ENCODE data around the gene RACK1.
"Not testable (repeated sequence)": the region's sequence is repeated elsewhere in the genome, so short reads cannot be mapped to it uniquely, and the experiment has no call there.

RACK1 gene

GRCh38 chr5:181219262-181220177 is 24.2 kb downstream of the RACK1 start:
- H3K27me3 ChIP-seq (ENCODE audit: insufficient read depth, low read length) = peaks cover 21% of the 10 kb centered on the region
- no peaks in the 10 kb centered on the region for H3K9me3 ChIP-seq (ENCODE audit: insufficient read depth, low read depth, low read length)
- no peak overlapping the region for H3K9ac ChIP-seq (ENCODE audit: low read depth, low read length)
- H3K4me3 ChIP-seq (ENCODE audit: low read length) = no peak overlapping the region; the same call in 1 of the 2 replicates
- no peaks in the 10 kb centered on the region for H3K36me3 ChIP-seq (ENCODE audit: insufficient read depth, low read length)
- no peaks in the 10 kb centered on the region; the same call in 1 of the 2 replicates for H3K4me1 ChIP-seq (ENCODE audit: insufficient read depth, low read length)
- 94% methylated on average over 49 of the region's 49 CpGs for WGBS
- no peak overlapping the region for H3K27ac ChIP-seq (ENCODE audit: low read depth, low read length)

- Histone ChIP-seq H3K27me3 (ENCODE audit: insufficient read depth, low read length) (peaks cover 21% of the 10 kb centered on the region), H3K9ac (ENCODE audit: low read depth, low read length) (no peak overlapping the region), H3K36me3 (ENCODE audit: insufficient read depth, low read length) (no peaks in the 10 kb centered on the region), H3K4me3 (ENCODE audit: low read length) (peak overlapping the region; percentile 73), H3K4me1 (ENCODE audit: insufficient read depth, low read length) (no peaks in the 10 kb centered on the region), H3K9me3 (ENCODE audit: insufficient read depth, low read depth, low read length) (no peaks in the 10 kb centered on the region), H3K27ac (ENCODE audit: low read depth, low read length) (no peak overlapping the region)
- 56% methylated on average over 9 of the region's 10 CpGs for WGBS
Observed at GRCh38 chr5:181218795-181219124, 24.9 kb downstream of the RACK1 start.

- Histone ChIP-seq H3K9me3 (ENCODE audit: insufficient read depth, low read depth, low read length) (no peaks in the 10 kb centered on the region), H3K27ac (ENCODE audit: low read depth, low read length) (no peak overlapping the region), H3K9ac (ENCODE audit: low read depth, low read length) (no peak overlapping the region), H3K4me1 (ENCODE audit: insufficient read depth, low read length) (no peaks in the 10 kb centered on the region), H3K27me3 (ENCODE audit: insufficient read depth, low read length) (peaks cover 30% of the 10 kb centered on the region), H3K4me3 (ENCODE audit: low read length) (peak overlapping the region; percentile 73), H3K36me3 (ENCODE audit: insufficient read depth, low read length) (no peaks in the 10 kb centered on the region)
- 6% methylated on average over 13 of the region's 13 CpGs for WGBS
Observed at GRCh38 chr5:181217803-181218062, 26.0 kb downstream of the RACK1 start.

- Histone ChIP-seq H3K27me3 (ENCODE audit: insufficient read depth, low read length) (peaks cover 31% of the 10 kb centered on the region), H3K27ac (ENCODE audit: low read depth, low read length) (no peak overlapping the region), H3K36me3 (ENCODE audit: insufficient read depth, low read length) (no peaks in the 10 kb centered on the region), H3K9ac (ENCODE audit: low read depth, low read length) (no peak overlapping the region), H3K9me3 (ENCODE audit: insufficient read depth, low read depth, low read length) (no peaks in the 10 kb centered on the region), H3K4me3 (ENCODE audit: low read length) (peak overlapping the region; percentile 73), H3K4me1 (ENCODE audit: insufficient read depth, low read length) (no peaks in the 10 kb centered on the region)
- 1% methylated on average over 46 of the region's 46 CpGs for WGBS
Observed at GRCh38 chr5:181217111-181217802, 26.4 kb downstream of the RACK1 start.

- Histone ChIP-seq H3K27ac (ENCODE audit: low read depth, low read length) (no peak overlapping the region), H3K4me3 (ENCODE audit: low read length) (peak overlapping the region; percentile 52), H3K9ac (ENCODE audit: low read depth, low read length) (no peak overlapping the region), H3K27me3 (ENCODE audit: insufficient read depth, low read length) (peaks cover 34% of the 10 kb centered on the region), H3K9me3 (ENCODE audit: insufficient read depth, low read depth, low read length) (no peaks in the 10 kb centered on the region), H3K4me1 (ENCODE audit: insufficient read depth, low read length) (no peaks in the 10 kb centered on the region), H3K36me3 (ENCODE audit: insufficient read depth, low read length) (no peaks in the 10 kb centered on the region)
- 58% methylated on average over 44 of the region's 44 CpGs for WGBS
Observed at GRCh38 chr5:181215997-181216989, 27.4 kb downstream of the RACK1 start.

GRCh38 chr5:181214249-181214648 is 29.5 kb downstream of the RACK1 start:
- H3K36me3 ChIP-seq (ENCODE audit: insufficient read depth, low read length); H3K4me1 ChIP-seq (ENCODE audit: insufficient read depth, low read length); H3K9me3 ChIP-seq (ENCODE audit: insufficient read depth, low read depth, low read length); H3K4me3 ChIP-seq (ENCODE audit: low read length); H3K9ac ChIP-seq (ENCODE audit: low read depth, low read length); H3K27ac ChIP-seq (ENCODE audit: low read depth, low read length): not testable (repeated sequence)
- peaks cover 34% of the 10 kb centered on the region for H3K27me3 ChIP-seq (ENCODE audit: insufficient read depth, low read length)
- 88% methylated on average over 10 of the region's 10 CpGs for WGBS

GRCh38 chr5:181212934-181213333 is 30.8 kb downstream of the RACK1 start:
- peaks cover 33% of the 10 kb centered on the region for H3K27me3 ChIP-seq (ENCODE audit: insufficient read depth, low read length)
- no peak overlapping the region for H3K4me3 ChIP-seq (ENCODE audit: low read length)
- 47% methylated on average over 2 of the region's 2 CpGs for WGBS
- no peaks in the 10 kb centered on the region for H3K9me3 ChIP-seq (ENCODE audit: insufficient read depth, low read depth, low read length)
- H3K27ac ChIP-seq (ENCODE audit: low read depth, low read length) = no peak overlapping the region
- no peaks in the 10 kb centered on the region for H3K36me3 ChIP-seq (ENCODE audit: insufficient read depth, low read length)
- no peak overlapping the region for H3K9ac ChIP-seq (ENCODE audit: low read depth, low read length)
- no peaks in the 10 kb centered on the region for H3K4me1 ChIP-seq (ENCODE audit: insufficient read depth, low read length)

GRCh38 chr5:181212080-181212479 is 31.6 kb downstream of the RACK1 start:
- WGBS = 91% methylated on average over 6 of the region's 6 CpGs
- no peaks in the 10 kb centered on the region for H3K4me1 ChIP-seq (ENCODE audit: insufficient read depth, low read length)
- no peaks in the 10 kb centered on the region for H3K9me3 ChIP-seq (ENCODE audit: insufficient read depth, low read depth, low read length)
- H3K9ac ChIP-seq (ENCODE audit: low read depth, low read length) = no peak overlapping the region
- peaks cover 25% of the 10 kb centered on the region for H3K27me3 ChIP-seq (ENCODE audit: insufficient read depth, low read length)
- no peaks in the 10 kb centered on the region for H3K36me3 ChIP-seq (ENCODE audit: insufficient read depth, low read length)
- no peak overlapping the region for H3K27ac ChIP-seq (ENCODE audit: low read depth, low read length)
- no peak overlapping the region for H3K4me3 ChIP-seq (ENCODE audit: low read length)

GRCh38 chr5:181211208-181211607 is 32.5 kb downstream of the RACK1 start:
- WGBS = 55% methylated on average over 7 of the region's 7 CpGs
- Histone ChIP-seq H3K9ac (ENCODE audit: low read depth, low read length) (no peak overlapping the region), H3K4me1 (ENCODE audit: insufficient read depth, low read length) (no peaks in the 10 kb centered on the region), H3K4me3 (ENCODE audit: low read length) (no peak overlapping the region), H3K27me3 (ENCODE audit: insufficient read depth, low read length) (peaks cover 22% of the 10 kb centered on the region), H3K9me3 (ENCODE audit: insufficient read depth, low read depth, low read length) (no peaks in the 10 kb centered on the region), H3K27ac (ENCODE audit: low read depth, low read length) (no peak overlapping the region), H3K36me3 (ENCODE audit: insufficient read depth, low read length) (no peaks in the 10 kb centered on the region)

GRCh38 chr5:181210698-181211097 is 33.0 kb downstream of the RACK1 start:
- 78% methylated on average over 17 of the region's 17 CpGs for WGBS
- H3K4me1 ChIP-seq (ENCODE audit: insufficient read depth, low read length); H3K9me3 ChIP-seq (ENCODE audit: insufficient read depth, low read depth, low read length): not testable (repeated sequence)

GRCh38 chr5:181210148-181210547 is 33.6 kb downstream of the RACK1 start:
- not testable (repeated sequence) for H3K4me3 ChIP-seq (ENCODE audit: low read length); H3K27ac ChIP-seq (ENCODE audit: low read depth, low read length); H3K36me3 ChIP-seq (ENCODE audit: insufficient read depth, low read length); H3K9ac ChIP-seq (ENCODE audit: low read depth, low read length); H3K4me1 ChIP-seq (ENCODE audit: insufficient read depth, low read length); H3K9me3 ChIP-seq (ENCODE audit: insufficient read depth, low read depth, low read length)
- 83% methylated on average over 11 of the region's 11 CpGs for WGBS
- H3K27me3 ChIP-seq (ENCODE audit: insufficient read depth, low read length) = peaks cover 28% of the 10 kb centered on the region

More at GRCh38 chr5:181210698-181211097, 33.0 kb downstream of the RACK1 start:
- not testable (repeated sequence) for H3K4me3 ChIP-seq (ENCODE audit: low read length); H3K9ac ChIP-seq (ENCODE audit: low read depth, low read length); H3K27ac ChIP-seq (ENCODE audit: low read depth, low read length); H3K36me3 ChIP-seq (ENCODE audit: insufficient read depth, low read length)
- peaks cover 23% of the 10 kb centered on the region for H3K27me3 ChIP-seq (ENCODE audit: insufficient read depth, low read length)

Data from HUES64 (cell line).